Fibroblast of lung (primary cell): Measurements from ENCODE around the gene NEGR1.

Source experiments
- CTCF ChIP-seq, 2 donors: IDR thresholded peaks in 1 of 2; conservative IDR thresholded peaks in 1 of 2; 1 replicate in 1 of 2; 2 replicates in 1 of 2; pipeline ENCODE4 v1.5.1; 2011 to 2012; ENCODE audit warnings: low read length in 2 of 2, control low read depth in 1 of 2, inconsistent platforms in 1 of 2, low read depth in 1 of 2, mild to moderate bottlenecking in 1 of 2
- EZH2 ChIP-seq: IDR thresholded peaks from 2 replicates; pipeline ENCODE4 v1.5.1; 2012; ENCODE audit warnings: low read length, control low read depth, mild to moderate bottlenecking; ENCODE audit errors: missing control alignments

DNA sequence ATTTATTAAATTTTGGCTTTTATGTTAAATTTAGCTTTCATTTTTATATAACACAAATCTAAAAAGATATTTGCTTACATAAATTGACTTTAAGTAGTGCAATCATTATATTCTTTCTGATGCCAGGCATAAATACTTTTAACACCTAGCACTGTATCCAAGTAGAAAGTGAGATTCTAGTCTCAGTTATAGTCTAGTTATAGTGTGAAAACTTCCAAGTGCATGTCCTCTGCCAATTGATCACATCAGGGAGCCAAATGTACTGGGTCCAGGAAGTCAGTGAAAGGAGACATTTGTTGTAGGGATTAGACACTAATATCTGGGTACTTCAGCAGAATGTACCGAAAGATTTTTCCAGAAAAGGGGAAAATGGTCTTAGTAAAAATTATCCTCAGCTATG is 910.8 kb downstream of the NEGR1 start:
- TF ChIP-seq CTCF (conservative IDR thresholded peaks at IDR 0.05 in 1 of 2, IDR thresholded peaks at IDR 0.05 in 1 of 2; ENCODE audit: low read depth in 1 of 2, low read length in 2 of 2) (no peak), EZH2 (no peak)
